HG02763 (cell line): ENCODE measurements around the gene AHNAK2.
"Not testable (repeated sequence)": the region's sequence is repeated elsewhere in the genome, so short reads cannot be mapped to it uniquely, and the experiment has no call there.

Experiments used
- ATAC-seq: cut with Tn5 transposase; IDR thresholded peaks from one replicate; pipeline ENCODE4 v1.9.1; 2021; ENCODE audit warnings: mild to moderate bottlenecking, moderate library complexity; ENCODE audit not compliant: unreplicated experiment

The AHNAK2 gene

DNA sequence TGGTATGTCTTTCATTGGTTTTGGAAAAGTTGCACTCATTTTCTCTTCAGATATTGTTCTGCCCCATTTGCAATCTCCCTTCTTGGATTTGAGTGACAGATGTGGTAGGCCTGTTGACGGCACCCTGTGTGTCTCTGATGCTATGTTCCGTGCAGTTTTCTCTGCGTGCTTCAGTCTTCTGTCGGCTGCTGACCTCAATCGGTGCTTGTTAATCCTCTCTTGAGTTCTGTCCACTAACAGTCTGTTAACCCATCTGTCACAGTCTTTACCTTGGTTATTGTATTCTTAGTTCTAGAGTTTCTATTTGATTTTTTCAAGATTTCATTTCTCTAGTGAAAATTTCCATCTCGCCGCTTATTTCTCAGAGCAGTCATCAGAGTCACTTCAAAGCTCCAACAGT, 74.2 kb downstream of the AHNAK2 start:
- no peak for ATAC-seq

DNA sequence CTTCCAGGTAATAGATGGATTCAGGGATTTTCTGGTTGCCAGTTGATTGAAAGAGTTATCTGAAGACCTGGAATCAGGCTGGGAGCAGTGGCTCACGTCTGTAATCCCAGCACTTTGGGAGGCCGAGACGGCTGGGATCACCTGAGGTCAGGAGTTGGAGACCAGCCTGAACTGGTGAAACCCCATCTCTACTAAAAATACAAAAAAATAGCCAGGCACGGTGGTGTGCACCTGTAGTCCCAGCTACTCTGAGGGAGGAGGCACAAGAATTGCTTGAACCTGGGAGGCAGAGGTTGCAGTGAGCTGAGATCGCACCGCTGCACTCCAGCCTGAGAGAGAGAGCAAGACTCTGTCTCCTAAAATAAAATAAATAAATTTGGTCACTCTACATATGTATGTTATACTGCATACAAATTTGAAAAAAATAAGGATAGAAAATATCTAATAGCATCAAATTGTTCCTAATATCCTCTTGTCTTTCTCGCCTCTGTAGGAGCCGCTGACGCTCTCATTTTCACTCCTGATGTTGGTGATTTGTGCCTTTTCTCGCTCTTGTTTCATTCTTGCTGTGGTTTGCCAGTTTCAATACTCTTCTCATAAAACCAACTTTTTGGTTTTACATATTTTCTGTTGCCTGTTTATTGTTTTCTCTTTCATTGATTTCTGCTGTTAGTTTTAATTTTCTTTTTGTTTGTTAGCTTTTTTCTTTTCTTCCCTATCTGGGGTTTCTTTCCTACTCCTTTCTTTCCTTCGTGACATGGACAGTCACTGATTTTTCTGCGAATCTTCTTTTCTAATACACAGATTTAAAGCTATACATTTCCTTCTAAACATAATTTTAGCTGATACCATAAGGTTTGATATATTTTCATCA, 77.3 kb downstream of the AHNAK2 start:
- no peak for ATAC-seq

DNA sequence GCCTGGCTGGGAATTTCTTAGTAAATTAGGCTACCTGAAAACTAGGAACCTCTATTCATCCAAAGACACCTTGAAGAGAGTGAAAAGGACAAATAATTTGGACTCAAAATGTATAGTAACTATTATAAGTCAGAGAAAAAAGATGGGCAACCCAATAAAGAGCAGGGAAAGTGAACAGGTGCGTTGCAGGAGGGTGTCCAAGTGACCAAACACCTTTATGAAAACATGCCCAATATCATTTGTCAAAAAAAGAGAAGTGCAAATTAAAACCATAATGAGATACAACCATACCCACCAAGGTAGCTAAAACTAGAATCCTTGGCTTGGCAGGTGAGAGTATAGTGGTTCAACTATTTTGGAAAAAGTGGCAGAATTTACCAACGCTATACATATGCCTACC, 78.4 kb downstream of the AHNAK2 start:
- ATAC-seq: no peak

DNA sequence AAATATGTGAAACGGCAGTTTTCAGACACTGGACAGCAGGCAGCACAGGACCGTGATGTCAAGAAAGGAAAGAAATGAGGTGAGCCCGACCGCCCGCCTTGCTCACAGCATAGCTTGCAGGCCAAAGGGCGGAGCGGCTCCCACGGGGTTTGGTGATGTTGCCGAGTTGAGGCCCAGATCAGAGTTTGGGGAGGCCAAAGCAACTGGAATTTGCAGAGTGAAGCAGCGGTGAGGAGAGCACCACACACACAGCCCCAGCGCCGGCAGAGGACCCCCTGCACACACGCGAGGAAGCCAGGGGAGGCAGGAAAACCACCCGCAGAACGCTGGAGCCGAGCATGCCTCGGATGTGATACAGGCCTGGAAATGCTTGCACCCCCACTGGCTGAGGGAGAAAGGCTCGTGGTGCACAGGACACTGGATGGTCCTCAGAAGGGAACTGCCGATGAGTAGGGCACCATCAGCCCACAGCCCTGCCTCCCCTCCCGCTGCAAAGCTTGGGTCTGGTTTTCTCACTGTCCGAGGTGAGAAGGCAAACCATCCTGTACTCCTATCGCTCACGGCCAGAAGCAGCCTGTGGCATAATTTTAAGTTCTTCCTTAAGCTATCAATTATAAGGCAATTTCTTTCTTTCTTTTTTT, 79.2 kb downstream of the AHNAK2 start:
- ATAC-seq: no peak

DNA sequence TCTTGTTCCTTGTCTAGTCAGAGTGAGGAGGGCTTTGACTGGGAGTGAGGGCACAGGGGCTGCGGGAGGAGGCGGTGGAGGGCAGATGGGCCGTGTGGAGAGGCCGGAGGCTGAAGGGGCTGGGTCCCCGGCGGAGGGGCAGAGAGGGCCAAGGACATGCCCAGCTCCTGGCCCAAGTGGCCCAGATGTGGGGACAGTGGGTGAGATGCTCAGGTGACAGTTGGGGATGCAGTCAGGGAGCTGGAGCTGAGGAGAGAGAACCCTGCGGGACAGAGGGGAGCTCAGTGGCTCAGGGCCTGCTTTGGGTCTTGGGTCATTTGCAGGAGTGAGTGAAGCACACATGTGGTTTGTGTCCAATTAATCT, 80.0 kb downstream of the AHNAK2 start:
- ATAC-seq: no peak

GRCh38 chr14:104897330-104898194, 80.6 kb downstream of the AHNAK2 start:
- no peak for ATAC-seq

GRCh38 chr14:104895786-104896661, 82.2 kb downstream of the AHNAK2 start:
- ATAC-seq: no peak

DNA sequence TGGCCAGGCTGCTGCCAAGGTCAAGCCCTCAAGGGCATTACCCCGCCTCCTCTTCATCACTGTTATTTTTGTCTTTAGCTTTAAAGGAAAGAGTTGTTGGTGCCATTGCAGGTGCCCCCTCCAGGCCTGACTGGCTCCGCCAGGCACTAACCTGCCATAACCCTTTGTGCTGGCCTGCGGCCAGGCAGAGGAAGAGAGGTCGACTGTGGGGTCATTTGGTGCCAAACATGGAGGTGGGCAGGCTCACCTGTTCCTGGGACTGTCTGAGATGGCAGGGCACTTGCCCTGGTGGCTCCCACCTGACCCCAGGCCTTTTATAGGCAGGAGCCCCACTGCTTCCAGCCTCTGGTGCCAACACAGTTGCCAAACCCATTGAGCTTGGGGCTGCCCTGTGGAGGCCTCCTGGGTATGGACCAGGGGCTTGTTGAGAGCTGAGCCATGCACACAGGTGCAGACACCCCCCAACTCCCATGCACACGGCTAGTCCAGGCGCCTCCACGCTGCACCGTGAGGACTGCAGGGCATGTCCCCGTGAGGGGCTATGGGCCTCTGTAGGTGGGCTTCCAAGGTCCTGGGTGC, 82.9 kb downstream of the AHNAK2 start:
- no peak for ATAC-seq

DNA sequence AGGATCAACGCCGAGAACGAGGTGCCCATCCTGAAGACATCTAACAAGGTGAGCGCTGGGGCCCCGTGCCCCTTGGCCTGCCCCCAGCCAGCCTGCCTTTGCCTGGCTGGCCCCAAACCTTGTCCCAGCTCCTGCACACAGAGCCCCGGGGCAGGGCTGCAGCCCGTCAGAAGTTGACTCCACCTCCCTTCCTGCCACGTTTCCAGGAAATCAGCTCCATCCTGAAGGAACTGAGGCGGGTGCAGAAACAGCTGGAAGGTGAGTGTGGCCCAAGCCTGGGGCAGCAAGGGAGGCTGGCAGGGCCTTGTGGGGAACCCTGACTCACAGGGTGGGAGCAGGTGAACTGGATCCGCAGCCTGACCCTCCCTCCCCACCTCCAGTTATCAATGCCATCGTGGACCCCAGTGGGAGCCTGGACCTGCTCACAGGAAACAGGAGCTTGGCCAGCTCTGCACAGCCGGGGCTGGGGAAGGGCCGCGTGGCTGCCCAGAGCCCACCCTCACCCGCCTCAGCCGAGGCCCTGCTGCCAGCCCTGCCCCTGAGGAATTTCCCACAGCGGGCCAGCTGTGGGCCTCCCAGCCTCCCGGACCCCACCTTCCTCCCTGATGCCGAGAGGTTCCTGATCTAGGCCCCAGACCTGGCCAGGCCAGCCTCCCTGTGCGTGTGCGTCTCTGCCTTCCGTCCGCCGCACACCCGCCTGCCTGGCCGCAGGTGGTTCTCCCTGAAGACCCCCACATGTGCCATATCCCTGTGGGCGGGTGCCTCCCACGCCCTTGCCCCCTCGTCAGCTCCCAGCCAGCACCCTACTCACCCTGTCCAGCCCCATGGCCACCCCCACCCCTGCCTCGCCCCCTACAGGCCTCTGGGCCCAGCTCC, 83.6 kb downstream of the AHNAK2 start:
- no peak for ATAC-seq

DNA sequence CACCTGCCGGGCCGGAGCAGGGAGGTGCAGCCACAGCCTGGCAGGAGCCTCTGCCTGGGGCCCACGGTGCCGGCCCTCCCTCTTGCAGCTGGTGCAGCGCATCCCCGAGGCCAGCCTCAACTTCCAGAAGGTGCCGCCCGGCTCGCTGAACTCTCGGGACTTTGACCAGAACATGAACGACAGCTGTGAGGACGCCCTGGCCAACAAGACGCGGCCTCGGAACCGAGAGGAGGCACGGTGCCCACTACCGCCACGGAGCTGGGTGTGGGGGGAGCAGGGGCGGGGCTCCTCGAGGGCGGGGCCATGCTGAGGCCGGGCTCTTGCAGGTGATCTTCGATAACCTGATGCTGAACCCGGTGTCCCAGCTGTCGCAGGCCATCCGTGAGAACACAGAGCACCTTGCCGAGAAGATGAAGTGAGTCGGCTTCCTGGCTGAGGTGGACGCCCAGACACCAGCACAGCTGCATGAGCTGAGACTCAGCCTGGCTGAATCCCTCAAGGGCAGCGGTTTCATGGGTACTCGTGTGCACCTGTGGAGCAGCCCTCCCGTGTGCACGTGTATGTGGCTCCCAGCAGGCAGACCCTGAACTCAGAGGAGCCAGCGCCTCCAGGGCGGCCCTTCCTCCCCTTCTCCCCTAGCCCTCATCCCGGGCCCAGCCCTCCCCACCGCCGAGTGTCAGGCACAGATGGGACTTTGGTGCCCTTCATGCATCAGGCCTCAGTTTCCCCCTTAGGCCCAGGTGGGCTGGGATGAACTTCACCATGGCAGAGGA, 84.6 kb downstream of the AHNAK2 start:
- no peak for ATAC-seq

DNA sequence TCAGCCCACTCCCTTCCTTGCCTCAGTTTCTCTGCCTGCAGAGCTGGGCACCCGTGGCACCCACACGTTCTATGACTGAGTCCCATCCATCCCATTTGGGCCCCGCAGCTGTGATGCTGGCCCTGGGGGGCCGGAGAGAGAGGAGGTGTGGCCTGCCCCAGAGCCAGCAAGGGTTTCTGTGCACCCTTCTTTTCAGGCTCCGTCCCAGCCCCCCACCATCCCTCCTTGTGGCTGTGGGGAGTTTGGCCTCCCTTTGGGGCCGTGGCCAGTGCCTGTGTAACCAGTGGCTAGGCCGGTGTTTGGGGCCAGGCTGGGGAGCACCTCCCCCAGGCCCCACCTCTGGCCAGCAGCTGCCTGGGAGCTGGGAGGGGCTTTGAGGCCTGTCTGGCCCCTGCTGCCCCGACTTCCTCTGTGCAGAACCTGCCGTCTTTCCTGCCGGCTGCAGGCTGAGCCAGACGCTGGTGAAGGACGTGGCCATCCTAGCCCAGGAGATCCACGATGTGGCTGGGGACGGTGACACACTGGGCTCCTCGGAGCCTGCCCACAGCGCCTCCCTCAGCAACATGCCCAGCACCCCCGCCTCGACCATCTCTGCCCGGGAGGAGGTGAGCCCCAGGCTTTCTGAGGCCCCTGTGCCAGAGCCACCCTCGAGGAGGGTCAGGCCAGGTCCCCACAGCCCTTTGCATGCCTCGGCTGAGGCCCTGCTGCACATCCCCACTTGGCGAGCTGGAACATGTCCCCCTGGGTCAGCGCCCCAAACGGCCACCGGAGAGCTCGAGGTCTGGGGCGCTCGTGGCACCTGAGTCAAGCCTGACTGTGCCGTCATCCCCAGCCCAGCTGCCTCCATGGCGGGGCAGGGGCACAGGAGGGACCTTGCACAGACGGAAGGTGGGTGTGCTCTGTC, 85.4 kb downstream of the AHNAK2 start:
- no peak for ATAC-seq

DNA sequence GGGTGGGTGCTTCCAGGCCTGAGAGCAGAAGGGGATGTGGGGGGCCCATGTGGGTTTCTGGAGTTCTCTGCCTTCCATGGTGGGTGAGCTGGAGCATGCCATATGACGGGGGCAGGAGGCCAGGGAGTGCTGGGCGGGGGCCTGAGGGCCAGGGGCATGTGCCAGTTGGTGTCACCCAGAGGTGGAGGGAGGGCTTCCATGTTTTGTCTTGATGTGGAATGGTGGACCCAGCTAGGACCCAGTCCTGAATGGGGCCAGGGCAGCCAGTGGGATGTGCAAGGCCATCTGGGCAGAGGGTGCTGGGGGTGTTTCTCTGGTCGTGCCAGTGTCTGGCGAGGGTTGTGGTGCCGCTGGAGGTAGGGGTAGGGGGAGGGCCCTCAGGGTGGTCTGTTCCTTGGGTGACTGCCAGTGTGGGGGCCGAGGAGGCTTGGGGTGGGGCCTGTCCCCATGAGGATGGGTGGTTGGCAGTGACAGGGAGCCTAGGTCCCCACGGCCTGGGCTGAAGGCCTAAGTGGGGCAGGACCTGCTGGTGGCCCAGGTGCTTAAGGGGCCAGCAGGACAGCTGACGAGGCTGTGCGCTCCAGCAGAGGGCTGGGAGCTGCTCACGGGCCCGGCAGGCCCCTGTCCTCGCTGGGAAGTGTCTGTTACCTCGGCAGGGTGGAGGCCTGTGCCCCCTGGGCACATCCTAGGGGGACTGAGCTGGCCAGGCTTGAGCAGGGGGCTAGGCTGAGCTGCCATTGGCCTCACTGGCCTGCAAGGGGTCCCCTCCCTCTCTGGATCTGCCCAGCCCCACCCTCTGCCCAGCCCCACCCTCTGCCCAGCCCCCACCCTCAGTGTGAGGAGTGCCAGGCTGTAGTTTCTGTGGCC, 86.3 kb downstream of the AHNAK2 start:
- ATAC-seq: no peak

DNA sequence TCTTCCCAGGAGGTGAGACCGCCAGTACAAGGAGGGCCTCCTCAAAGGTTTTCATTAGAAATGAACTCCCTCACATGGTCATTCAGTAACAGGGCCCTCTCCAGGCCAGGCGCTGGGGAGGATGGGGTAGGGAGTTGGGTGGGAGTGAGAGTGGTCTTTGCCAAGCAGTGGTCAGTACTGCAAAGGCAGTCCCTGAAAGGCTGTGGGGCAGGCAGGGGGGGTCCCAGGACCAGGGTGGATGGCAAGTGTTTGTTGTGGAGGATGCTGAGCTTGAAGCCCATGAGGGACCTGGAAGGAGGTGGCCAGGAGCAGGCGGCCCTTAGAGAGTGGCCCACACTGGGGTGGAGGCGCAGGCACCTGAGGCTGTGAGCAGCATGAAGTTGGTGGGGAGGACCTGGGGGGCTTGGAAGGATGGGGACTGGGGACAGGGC, 87.0 kb downstream of the AHNAK2 start:
- ATAC-seq: no peak

- ATAC-seq: not testable (repeated sequence)
These were observed 87.9 kb downstream of the AHNAK2 start for GRCh38 chr14:104890292-104890691.

DNA sequence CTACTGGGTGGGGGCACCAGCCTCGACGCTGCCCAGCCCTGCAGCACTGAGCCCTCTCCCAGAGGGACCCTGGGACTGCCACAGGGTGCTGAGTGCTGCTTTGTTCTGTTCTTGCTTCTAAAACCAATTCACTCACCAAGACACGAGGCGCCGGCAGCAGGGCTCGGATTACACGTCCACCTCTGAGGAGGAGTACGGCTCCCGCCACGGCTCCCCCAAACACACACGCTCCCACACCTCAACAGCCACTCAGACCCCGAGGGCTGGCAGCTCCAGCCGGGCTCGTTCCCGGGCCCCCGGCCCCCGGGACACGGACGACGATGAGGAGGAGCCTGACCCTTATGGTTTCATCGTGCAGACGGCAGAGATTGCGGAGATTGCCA, 88.8 kb downstream of the AHNAK2 start:
- ATAC-seq: no peak
